C4-2B (cell line): ENCODE data around the gene TRIM8.

ENCODE experiments used
- ZFX ChIP-seq: fragments of 450-650 bp; IDR thresholded peaks from 2 replicates; pipeline ENCODE4 v1.6.1; 2017
- TF ChIP-seq, protein P1 (sequence below): fragments of 450-650 bp; conservative IDR thresholded peaks from 2 replicates; pipeline ENCODE4 v1.5.1; 2017; ENCODE audit warnings: mild to moderate bottlenecking

DNA sequence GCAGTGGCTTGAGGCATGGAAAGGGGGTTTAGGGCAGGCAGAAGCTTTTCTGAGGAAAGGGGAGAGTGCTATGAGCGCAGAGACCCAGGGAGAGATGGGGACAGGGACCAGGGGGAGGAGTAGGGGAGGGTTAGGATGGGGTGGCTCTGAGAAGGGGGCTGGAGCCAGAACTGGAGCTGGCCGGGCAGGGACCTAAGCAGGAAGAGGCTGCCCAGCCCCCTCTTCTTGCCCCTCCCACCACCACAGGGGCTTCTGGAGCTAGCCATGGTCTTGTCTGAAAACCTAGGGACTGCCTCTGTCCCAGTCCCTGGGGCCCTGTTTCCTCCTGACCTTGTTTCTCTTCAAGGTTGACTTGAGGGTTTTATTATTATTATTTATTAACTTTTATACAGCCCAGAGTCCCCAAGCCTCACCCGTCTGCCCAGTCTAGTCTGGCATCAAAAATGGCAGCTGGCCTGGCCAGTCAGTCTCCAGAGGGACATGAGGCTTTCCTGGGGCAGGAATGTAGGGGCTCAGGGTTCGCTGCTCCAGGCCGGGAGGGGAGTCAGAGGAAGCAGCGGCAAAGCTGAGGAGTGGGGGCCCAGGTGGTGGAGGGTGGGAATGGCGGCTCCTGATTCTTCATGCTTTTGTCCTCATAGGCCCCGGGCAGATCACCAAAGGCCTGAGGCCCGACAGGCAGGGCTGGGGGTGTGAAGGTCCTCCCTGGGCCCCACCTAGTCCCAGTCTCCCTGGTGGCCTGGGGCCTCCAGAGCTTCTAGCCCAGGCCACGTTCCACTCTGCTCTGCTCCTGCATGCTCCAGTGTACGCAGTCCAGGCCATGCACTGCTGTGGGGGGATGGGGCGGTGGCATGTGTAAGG, 5.7 kb downstream of the TRIM8 start:
- TF ChIP-seq, protein P1, sequence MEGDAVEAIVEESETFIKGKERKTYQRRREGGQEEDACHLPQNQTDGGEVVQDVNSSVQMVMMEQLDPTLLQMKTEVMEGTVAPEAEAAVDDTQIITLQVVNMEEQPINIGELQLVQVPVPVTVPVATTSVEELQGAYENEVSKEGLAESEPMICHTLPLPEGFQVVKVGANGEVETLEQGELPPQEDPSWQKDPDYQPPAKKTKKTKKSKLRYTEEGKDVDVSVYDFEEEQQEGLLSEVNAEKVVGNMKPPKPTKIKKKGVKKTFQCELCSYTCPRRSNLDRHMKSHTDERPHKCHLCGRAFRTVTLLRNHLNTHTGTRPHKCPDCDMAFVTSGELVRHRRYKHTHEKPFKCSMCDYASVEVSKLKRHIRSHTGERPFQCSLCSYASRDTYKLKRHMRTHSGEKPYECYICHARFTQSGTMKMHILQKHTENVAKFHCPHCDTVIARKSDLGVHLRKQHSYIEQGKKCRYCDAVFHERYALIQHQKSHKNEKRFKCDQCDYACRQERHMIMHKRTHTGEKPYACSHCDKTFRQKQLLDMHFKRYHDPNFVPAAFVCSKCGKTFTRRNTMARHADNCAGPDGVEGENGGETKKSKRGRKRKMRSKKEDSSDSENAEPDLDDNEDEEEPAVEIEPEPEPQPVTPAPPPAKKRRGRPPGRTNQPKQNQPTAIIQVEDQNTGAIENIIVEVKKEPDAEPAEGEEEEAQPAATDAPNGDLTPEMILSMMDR: no peak
- TF ChIP-seq ZFX: no peak
